Ovary (tissue), 3 donors: ENCODE measurements around the gene PDYN.

ENCODE experiments used
- CTCF ChIP-seq, 3 donors: fragments of 450-650 bp in 2 of 3; fragments of 200-600 bp in 1 of 3; IDR thresholded peaks; one replicate each; pipeline versions ENCODE4 v1.5.1 to v1.8.0; 2016 to 2022; ENCODE audit warnings: antibody characterized with exemption in 3 of 3, mild to moderate bottlenecking in 1 of 3
- EP300 ChIP-seq: sonication (generic); formaldehyde crosslinking; IDR thresholded peaks from one replicate; pipeline ENCODE4 v1.6.1; 2017; ENCODE audit warnings: antibody characterized with exemption
- POLR2A ChIP-seq: fragments of 450-650 bp; IDR thresholded peaks from one replicate; pipeline ENCODE4 v1.6.1; 2017; ENCODE audit warnings: antibody characterized with exemption, mild to moderate bottlenecking, moderate library complexity
- donor health status: DM: no; HTN: no; CAD: no.

GRCh38 chr20:1951436-1952115, 42.3 kb downstream of the PDYN start:
- no peak for TF ChIP-seq EP300
- TF ChIP-seq CTCF (IDR thresholded peaks at IDR 0.05), result no peak
- TF ChIP-seq POLR2A, result no peak
